Measurements from ENCODE around the gene PLD3.

Gene PLD3

DNA sequence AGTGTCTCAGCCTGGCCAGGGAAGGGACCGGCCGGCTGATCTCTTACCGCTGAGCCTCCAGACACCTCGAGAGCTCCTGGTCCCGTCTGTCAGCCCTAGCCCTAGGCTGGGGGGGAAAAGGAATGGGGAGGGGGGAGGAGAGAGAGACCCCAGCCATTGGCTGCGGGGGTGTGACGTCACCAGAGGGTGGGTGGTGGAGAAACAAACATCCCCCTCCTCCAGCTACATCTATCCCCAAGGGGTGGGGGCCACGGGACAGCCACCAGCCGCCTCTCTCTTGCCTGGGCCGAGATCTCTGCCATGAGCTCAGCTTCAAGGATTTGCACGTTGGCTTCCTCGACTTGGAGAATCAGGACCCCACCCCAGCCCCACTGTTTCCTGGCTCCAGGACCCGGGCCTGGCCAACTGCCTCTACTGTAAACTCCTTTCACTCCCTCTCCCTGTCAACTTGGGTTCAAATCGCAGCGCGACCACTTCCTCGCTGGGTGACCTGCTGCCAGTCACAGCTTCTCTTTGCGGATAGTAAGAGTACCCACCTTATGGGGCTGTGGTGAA lies 64.9 kb downstream of the PLD3 start, which contains the start of gene PRX:
Gene PRX (minus strand): TSS at position 88 of the 555 bp plus-strand sequence. CDS start 5,446 bp downstream, outside the sequence.
- DNase-seq (ENCODE audit: low read depth, low spot score) = no peak

DNA sequence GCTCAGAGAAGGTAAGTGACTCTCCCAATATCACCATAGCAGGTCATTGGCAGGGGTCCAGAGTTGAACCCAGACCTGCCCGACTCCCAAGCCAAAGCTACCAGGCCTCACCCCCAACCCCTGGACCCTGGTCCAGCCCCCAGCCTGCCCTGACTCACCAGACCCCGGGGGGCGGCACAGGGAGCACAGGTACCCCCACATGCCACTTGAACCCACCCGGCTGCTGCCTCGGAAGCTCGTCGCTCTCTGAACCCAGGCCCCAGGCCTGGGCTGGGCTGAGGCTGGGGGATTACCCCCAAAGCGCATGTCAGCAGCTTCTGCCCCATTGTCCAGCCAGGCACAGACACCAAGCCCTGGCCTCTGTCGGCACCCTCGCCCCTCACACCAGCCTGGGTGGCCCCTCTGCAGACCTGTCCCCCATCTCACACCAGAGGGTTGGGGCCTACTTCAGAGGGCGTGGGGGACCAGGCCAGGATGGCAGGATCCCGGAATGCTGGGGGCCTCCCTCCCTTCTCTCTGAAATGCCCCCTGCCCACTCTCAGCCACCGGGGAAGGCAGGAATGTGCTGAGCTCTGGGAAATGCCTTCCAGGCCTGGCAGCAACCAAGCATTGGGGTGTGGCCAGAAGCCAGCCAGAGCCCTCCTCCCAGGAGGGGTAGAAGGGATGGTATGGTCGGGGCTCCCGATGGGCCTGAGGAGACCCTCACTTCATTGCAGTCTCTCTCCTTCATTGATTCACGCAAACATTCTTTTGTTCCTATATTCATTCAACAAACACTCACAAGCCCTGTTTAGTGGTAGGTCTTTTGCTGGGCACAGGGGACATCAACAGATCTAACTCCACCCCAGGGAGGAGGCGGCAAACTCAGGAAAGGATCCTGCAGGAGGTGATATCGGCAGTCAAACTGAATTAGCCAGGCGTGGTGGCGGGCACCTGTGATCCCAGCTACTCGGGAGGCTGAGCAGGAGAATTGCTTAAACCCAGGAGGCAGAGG lies 66.3 kb downstream of the PLD3 start:
- no peak for DNase-seq (ENCODE audit: low read depth, low spot score)

DNA sequence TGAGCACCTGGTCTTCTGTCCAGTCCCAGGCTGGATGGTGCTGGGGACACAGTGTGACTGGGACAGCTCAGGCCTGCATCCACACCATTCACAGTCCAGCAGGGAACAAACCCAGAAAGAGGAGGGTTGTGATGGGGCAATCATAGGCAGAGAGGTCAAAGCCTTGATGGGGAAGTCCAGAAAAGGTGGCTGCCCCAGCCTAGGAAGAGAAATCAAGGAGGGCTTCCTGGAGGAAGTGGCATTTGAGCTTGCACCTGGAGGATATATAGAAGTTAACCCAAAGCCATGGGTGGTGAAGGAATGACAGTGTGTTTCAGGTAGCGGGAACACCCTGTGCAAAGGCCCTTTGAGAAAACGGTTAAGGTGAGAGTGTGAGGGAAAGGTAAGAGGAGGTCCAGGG lies 67.3 kb downstream of the PLD3 start:
- DNase-seq (ENCODE audit: low read depth, low spot score) = no peak

DNA sequence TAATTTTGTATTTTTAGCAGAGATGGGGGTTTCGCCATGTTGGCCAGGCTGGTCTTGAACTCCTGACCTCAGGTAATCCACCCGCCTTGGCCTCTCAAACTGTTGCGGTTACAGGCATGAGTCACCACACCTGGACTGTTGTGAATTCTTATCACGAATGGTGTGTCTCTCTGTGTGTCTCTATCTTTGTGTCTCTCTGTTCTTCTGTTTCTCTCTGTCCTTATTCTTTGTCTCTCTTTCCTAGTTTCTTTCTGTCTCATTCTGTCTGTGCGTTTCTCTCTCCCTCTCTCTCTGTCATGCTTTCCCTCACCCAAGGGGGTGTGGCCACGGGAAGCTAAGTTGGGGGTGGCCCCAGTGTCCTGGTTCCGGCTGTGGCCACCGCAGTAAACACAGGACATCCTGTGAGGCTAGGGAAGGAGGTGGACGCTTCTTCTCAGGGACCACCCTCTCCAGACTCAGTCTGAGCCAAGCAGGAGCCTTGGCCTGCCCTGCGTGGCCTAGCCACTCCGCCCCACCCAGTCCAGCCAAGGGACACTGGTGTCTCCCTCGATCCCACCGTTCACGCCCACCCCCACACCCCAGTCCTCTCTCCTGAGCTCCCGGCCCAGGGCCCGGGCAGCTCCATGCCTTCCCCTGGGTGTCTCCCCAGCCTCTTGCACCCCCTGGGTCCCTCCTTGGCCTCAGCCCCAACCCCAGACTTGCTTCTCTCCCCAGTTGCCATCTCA lies 68.6 kb downstream of the PLD3 start:
- no peak for DNase-seq (ENCODE audit: low read depth, low spot score)

DNA sequence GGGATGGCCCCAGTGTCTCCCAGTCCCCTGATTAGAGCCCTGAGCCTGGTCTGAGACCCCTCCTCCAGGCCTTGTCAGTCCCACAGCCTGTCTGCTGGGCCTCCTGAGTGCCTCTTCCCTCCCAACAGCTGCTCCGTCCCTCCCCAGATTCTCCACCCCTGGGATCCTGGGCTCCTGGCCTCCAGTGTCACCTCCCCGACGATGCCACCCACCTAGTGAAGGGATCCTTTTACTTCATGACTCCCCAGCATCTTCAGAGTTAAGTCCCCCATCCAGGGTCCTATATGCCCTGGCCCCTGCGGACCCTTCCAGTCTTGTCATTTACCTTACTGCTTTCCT lies 69.1 kb downstream of the PLD3 start:
- no peak for DNase-seq (ENCODE audit: low read depth, low spot score)

DNA sequence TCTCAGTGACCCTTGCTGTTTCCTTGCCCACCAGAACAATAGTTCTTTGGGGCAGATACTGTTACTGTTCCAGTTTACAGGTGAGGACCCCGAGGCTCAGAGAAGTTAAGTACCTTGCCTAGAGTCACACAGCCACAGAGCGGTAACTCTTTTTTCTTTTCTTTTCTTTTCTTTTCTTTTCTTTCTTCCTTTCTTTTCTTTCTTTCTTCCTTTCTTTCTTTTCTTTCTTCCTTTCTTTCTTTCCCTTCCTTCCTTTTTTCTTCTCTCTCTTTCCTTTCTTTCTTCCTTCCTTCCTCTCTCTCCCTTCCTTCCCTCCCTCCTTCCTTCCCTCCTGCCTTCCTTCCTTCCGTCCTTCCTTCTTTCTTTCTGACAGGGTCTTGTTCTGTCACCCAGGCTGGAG lies 69.5 kb downstream of the PLD3 start:
- DNase-seq (ENCODE audit: low read depth, low spot score) = no peak

DNA sequence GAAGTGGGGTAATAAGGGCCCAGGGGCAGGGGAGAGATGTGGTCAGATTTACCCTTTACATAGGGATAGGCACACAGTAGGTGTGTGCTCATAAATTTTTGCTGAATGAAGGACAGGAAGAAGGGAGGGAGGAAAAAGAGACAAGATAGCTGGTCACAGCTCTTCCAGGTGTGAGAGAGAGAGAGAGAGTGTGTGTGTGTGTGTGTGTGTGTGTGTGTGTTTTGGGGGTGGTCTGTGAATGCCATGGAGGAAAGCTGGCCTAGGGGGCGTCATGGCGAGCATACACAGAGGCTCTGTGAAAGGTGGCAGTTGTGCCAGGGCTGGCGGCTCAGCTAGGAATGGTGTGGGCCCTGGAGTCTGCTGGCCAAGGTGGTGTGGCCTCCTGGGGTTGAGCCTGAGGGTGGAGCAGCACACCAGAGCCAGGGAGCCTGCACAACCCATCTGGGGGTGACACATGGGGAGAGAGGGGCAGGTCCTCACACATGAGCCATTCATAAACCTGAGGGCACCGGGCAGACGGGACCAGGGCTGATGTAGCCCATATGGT lies 70.6 kb downstream of the PLD3 start:
- DNase-seq (ENCODE audit: low read depth, low spot score) = no peak

DNA sequence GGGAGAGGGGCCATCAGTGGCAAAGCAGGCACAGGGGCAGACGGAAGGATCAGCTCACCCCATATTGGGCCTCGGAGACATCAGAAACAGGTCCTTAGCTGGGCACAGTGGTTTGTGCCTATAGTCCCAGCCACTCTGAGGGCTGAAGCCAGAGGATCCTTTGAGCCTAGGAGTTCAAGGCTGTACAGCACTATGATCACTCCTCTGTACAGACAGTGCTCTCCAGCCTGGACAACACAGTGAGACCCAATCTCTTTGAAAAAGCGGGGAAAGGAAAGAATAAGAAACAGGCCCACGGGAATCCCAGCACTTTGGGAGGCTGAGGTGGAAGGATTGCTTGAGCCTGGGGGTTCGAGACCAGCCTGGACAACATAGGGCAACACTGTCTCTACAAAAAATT lies 71.3 kb downstream of the PLD3 start:
- no peak for DNase-seq (ENCODE audit: low read depth, low spot score)

DNA sequence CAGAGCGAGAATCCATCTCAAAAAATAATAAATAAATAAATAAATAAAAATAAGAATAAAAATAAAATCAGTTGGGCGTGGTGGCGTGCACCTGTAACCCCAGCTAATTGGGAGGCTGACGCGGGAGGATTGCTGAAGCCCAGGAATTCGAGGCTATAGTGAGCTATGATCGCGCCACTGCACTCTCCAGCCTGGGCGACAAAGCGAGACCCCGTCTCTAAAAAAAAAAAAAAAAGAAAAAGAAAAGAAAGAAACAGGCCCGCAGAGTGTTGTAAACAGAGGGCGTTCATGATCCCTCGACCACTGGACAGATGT lies 71.9 kb downstream of the PLD3 start:
- DNase-seq (ENCODE audit: low read depth, low spot score) = no peak

DNA sequence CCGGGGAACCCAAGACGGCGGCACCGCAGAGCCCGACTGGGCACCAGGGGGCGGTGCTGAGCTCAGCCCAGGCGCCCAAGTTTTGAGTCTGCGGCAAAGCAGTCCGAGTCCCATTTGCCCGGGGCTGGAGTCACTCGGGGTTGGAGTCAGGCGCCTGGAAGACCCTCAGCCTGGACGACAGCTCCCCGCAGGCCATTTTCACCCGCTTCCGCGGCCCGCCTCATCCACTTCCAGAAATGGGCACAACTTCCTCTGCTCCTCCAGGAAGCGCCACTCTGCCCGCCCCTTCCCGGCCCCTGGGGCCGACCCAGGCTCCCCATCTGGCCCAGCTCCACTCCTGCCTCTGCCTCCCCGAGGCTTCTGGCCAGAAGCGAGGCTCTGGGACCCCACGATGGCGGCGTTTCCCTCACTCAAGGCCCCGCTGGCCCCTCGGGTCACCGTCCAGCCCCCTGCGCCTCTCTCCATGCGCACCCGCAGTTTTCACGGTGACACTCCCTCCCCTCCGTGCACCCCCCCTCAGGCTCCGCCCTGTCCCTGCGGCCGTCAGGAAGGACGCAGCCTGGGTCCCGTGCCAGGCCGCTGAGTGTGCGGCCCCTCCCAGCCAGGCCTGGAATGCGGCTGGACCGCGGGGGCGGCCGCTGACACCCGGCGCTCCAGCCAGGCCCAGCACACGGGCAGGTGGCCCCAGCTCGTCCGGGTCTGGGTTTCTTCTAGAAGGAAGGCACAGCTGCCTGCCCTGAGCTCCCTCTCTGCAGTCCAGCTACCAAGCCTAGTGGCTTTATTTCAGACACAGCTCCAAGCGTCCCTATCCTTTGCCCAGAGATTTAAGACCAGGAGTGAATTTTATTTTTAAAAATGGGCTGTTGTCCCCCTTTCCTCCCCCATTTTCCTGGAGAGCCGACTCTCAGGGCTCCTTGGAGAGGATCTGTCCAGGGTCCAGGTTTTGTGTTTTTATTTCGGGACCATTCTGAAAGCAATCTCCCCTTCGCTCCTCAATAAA lies 72.6 kb downstream of the PLD3 start:
- DNase-seq (ENCODE audit: low read depth, low spot score) = peak; percentile 33

DNA sequence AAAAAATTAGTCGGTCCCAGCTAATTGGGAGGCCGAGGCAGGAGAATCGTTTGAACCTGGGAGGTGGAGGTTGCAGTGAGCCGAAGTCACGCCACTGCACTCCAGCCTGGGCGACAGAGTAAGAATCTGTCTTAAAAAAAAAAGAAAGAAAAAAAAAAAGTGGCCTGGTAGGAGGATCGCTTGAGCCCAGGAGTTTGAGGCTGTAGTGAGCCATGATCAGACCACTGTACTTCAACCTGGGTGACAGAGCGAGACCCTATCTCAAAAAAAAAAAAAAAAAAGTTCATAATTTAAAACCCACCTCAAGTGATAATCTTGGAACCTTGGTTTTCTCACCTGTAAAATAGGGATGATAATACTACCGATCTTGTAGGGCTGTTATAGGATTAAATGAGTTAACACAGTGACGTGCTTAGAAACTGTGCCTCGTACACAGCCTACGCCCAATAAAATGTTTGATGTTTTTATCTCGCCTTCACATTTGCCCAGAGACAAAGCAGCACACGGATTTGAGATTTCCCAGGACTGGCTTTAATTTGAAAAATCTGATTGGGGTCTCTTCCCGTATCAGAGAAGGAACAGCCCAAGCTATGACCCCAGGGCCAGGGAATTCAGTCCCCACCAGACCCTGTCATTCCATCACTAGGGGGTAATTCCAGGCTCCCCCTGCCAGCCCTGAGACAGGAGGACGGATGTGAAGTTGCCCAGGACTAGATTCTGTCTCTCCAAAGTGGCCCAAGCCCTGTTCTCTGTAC lies 73.7 kb downstream of the PLD3 start:
- DNase-seq (ENCODE audit: low read depth, low spot score) = no peak

DNA sequence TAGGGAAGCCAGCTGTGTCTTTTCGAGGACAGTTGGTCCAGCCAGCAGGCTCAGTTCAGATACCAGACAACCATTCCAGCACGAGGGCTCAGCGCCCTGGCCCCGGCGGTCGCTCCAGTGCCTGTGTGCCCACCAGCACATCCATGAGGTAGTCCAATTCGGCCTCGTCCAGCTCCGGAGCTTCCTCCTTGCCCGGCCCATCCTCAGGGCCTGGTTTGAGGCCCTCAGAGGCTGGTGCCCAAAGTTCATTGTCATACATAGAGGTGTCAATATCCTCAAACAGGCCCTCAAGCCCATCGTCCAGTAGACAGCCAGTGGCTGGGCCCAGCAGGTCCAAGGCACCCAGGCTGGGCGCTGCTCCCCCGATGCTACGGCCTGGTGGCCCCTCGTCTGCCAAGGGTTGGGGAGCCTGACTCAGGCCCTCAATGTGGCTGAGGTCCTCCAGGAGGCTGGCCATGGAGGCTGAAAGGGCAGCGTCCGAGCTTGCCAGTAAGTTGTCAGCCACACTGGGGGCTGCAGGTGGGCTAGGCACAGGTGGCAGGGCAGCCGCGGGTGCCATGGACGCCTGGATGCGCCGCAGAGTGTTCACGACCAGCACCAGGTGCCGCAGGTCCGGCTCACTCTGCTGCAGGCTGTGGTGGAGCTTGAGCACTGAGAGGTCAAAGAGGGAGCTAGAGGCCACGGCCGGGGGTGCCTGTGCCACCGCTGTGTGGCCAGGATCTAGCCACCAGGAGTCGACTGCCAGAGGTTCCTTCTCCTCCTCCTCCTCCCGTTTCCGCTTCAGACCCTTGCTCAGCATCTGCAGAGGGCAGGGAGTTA lies 74.5 kb downstream of the PLD3 start:
- DNase-seq (ENCODE audit: low read depth, low spot score) = no peak

DNA sequence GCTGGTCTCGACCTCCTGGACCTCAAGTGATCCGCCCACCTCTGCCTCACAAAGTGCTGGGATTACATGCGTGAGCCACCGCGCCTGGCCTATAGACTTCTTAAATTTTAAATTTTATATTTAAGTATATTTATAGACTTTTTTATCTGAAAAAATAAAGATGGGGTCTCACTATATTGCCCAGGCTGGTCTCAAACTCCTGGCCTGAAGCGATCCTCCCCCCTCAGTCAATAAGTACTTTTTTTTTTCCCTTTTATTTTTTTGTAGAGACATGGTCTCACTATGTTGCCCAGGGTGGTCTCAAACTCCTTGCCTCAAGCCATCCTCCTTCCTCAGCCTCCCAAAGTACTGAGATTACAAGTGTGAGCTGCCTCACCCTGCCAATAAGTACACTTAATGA lies 75.4 kb downstream of the PLD3 start:
- DNase-seq (ENCODE audit: low read depth, low spot score) = no peak

DNA sequence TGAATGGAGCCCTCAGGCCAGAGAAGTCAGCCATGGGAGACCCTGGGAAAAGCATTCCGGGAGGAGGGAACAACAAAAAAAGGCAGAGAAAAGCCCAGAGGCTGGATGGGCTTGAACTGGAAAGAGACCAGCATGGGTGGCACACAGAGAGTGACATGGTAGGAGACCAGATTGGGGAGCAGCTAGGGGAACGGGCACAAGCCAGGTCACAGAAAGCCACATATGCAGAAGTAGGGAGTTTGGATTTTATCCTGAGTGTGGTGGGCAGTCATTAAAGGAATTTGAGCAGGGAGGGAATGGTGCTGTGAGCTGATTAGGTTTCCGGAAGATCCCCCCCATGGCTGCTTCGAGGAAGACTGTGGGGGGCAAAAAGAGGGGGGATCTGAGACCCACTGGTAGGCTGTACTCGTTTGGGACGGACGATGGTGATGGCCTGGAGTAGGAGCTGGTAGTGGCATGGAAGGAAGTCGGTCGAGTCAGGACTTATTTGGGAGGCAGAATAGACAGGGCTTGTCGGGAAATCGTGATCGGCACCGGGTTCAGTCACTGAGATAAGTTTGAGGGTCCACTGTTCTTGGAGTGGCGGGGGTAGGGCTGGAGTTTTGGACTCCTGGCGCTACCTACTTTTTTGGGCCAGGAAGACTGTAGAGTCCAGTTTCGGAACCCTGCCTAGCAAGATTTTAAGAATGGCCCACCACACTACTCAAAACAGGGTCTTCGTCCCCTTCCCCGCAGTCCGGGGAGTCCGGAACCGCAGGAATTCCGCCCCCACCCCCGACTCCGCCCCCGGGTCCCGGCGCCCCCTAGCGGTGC lies 76.3 kb downstream of the PLD3 start:
- no peak for DNase-seq (ENCODE audit: low read depth, low spot score)

DNA sequence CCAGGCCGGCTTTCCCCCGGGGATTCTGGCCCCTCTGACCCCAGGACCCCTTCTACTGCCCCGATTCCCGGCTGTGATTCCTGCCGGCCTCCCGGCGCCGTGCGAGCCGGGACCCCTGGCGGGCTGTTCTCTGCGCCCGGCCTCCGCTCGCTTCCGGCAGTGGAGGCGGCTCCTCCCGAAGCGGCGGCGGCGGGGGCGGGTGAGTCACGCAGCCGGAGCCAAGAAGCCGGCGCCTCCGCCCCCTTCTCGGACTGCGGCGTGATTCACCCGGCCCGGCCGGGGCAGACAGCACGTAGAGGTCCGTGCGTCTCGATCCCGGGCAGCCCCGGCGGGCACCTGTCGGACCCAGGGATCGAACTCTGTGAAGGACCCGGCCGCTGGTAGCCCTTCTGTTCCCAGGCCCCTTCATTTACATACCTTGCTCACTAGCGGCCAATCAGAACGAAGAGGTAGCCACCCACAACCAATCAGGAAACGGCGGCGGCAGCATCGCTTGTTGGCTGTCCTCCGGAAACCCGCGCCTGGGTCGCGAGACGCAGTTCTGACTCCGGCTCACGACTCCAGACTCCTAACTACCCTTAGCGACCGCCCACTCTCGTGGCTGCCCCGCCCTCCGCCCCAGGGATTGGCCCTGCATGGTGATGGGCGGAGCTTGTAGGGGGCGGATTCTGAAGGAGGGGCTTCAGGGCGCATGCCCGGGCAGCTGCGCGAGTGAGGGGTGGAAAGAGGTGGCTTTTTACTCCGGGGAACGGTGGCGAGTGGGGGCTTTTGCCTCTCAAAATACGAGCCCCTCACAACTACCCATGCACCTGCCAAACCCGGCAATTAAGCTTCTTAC lies 77.2 kb downstream of the PLD3 start, which contains the start of gene SERTAD1:
Gene SERTAD1 (minus strand): TSS at position 543 of the 838 bp plus-strand sequence. CDS start 2,446 bp downstream, outside the sequence.
- peak; percentile 100 for DNase-seq (ENCODE audit: low read depth, low spot score)

Measured in activated naive CD8-positive, alpha-beta T cell treated with anti-CD3 and anti-CD28 coated beads, Interleukin-2, amount 50 U/mL, for 16 hours (primary cell).